Thyroid gland (tissue), 4 donors: ENCODE results near the gene ABCA4. TPM values are rescaled to one million over a fixed set of nuclear protein-coding genes. Genes with fewer than 3 reads are reported as not detected.
A peak's percentile ranks its signal among the peaks of the same experiment; 100 is the strongest.

Experiments
- DNase-seq, 2 donors: peaks; one replicate each; pipeline ENCODE4 v3.0.0-alpha.2; 2019
- H3K27ac ChIP-seq, 3 donors: fragments of 200-600 bp; sonication (generic); 1 replicate in 2 of 3; 2 replicates in 1 of 3; pipeline ENCODE4 v1.5.1; 2016 to 2019; ENCODE audit warnings: mild to moderate bottlenecking in 1 of 3, moderate library complexity in 1 of 3
- H3K27me3 ChIP-seq: fragments of 200-600 bp; sonication (generic); one replicate; pipeline ENCODE4 v1.5.1; 2019
- H3K36me3 ChIP-seq, 2 donors: fragments of 200-600 bp; sonication (generic); one replicate each; pipeline ENCODE4 v1.5.1; 2016 to 2019
- H3K4me1 ChIP-seq, 2 donors: fragments of 200-600 bp; sonication (generic); one replicate each; pipeline ENCODE4 v1.5.1; 2017 to 2019
- H3K4me3 ChIP-seq, 3 donors: fragments of 200-600 bp; sonication (generic); replicated peaks in 1 of 3; 1 replicate in 2 of 3; 2 replicates in 1 of 3; pipeline ENCODE4 v1.5.1; 2016; ENCODE audit warnings: mild to moderate bottlenecking in 1 of 3
- H3K9me3 ChIP-seq: fragments of 200-600 bp; sonication (generic); one replicate; pipeline ENCODE4 v1.5.1; 2017
- POLR2A ChIP-seq, 2 donors: fragments of 450-650 bp; IDR thresholded peaks; one replicate each; pipeline ENCODE4 v1.6.1; 2017; ENCODE audit warnings: antibody characterized with exemption in 2 of 2, mild to moderate bottlenecking in 2 of 2, moderate library complexity in 1 of 2
- WGBS, 2 donors: methylation state at CpG; one replicate each; pipeline ENCODE4 v1.1.5; 2017; 5-methylcytosine and 5-hydroxymethylcytosine counted together
- intact Hi-C: fragments of 100-400 bp; cut with DNase I; formaldehyde crosslinking; loops from one replicate; pipeline ENCODE4 v1.15.1; 2023
- total RNA-seq, 4 donors: library from RNA; depleted of rRNA; stranded (reverse); fragments of >200 nt; gene quantifications; one replicate each; pipeline ENCODE4 v1.2.3, GENCODE V29; 2016
- TF ChIP-seq, protein P1 (sequence below), 6 experiments: fragments of 200-600 bp in 3 of 6; fragments of 450-650 bp in 3 of 6; sonication (generic) in 3 of 6; IDR thresholded peaks; one replicate each; pipeline ENCODE4 v1.5.1; 2016 to 2019; ENCODE audit warnings: antibody characterized with exemption in 6 of 6, mild to moderate bottlenecking in 2 of 6, inconsistent platforms in 1 of 6, moderate library complexity in 1 of 6

The ABCA4 gene
- total RNA-seq, 4 donors from 2014 or later = 0.44 to 1.0 (median 0.82) TPM

- Histone ChIP-seq H3K4me3 (no peak overlapping the region), H3K4me1 (peaks cover 27 to 34% of the 10 kb centered on the region in 2 donors), H3K36me3 (no peaks in the 10 kb centered on the region), H3K9me3 (no peaks in the 10 kb centered on the region), H3K27ac (peak overlapping the region in 1 of 3 donors; percentile 91), H3K27me3 (no peaks in the 10 kb centered on the region)
- intact Hi-C loops = no loop called here
- no peak for DNase-seq
- WGBS, 2 donors = 93 to 96% methylated on average over 6 of the region's 6 CpGs
- TF ChIP-seq, protein P1, sequence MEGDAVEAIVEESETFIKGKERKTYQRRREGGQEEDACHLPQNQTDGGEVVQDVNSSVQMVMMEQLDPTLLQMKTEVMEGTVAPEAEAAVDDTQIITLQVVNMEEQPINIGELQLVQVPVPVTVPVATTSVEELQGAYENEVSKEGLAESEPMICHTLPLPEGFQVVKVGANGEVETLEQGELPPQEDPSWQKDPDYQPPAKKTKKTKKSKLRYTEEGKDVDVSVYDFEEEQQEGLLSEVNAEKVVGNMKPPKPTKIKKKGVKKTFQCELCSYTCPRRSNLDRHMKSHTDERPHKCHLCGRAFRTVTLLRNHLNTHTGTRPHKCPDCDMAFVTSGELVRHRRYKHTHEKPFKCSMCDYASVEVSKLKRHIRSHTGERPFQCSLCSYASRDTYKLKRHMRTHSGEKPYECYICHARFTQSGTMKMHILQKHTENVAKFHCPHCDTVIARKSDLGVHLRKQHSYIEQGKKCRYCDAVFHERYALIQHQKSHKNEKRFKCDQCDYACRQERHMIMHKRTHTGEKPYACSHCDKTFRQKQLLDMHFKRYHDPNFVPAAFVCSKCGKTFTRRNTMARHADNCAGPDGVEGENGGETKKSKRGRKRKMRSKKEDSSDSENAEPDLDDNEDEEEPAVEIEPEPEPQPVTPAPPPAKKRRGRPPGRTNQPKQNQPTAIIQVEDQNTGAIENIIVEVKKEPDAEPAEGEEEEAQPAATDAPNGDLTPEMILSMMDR (IDR thresholded peaks at IDR 0.05) = no peak
- TF ChIP-seq POLR2A (IDR thresholded peaks at IDR 0.05) = no peak
These were observed 1.6 kb downstream of the ABCA4 start for GRCh38 chr1:94119306-94119705.

DNA sequence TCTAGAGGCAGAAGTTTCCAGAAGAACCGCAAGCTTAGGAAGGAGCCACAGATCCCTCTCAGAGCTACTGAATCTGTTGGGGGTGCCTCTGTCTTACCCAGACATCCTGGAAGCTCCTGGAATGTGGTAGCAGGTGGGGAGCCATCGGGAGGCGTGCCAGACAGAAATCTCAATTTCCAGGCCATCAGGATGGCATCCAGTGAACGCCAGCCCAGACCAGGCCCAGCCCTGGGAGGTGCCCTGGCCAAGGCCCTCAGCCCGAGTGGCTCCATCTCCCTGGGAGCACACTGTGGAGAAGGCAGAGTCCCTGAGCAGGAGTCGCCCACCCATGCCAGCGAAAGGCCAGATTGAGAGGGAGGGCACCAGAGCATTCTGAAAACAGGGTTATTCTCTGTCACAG, 2.5 kb downstream of the ABCA4 start:
- peak overlapping the region; percentile 30 to 93 (median 91) for H3K27ac ChIP-seq
- 92 to 96% methylated on average over 4 to 7 of the region's 7 CpGs for WGBS, 2 donors
- intact Hi-C loops = no loop called here
- no peaks in the 10 kb centered on the region for H3K36me3 ChIP-seq
- no peaks in the 10 kb centered on the region for H3K9me3 ChIP-seq
- TF ChIP-seq, protein P1 (IDR thresholded peaks at IDR 0.05) = no peak
- no peak for TF ChIP-seq POLR2A (IDR thresholded peaks at IDR 0.05)
- DNase-seq = peak; percentile 32 to 40
- no peaks in the 10 kb centered on the region for H3K27me3 ChIP-seq
- H3K4me1 ChIP-seq = peaks cover 29 to 40% of the 10 kb centered on the region in 2 donors
- no peak overlapping the region for H3K4me3 ChIP-seq

GRCh38 chr1:94118013-94118412, 2.9 kb downstream of the ABCA4 start:
- H3K4me3 ChIP-seq = no peak overlapping the region
- H3K36me3 ChIP-seq = no peaks in the 10 kb centered on the region
- intact Hi-C loops = no loop called here
- H3K4me1 ChIP-seq = peaks cover 30 to 43% of the 10 kb centered on the region in 2 donors
- DNase-seq = no peak
- peak overlapping the region; percentile 87 to 93 (median 91) for H3K27ac ChIP-seq
- WGBS, 2 donors = 67 to 72% methylated on average over 7 of the region's 7 CpGs
- no peaks in the 10 kb centered on the region for H3K27me3 ChIP-seq
- TF ChIP-seq, protein P1 (IDR thresholded peaks at IDR 0.05) = no peak
- no peak for TF ChIP-seq POLR2A (IDR thresholded peaks at IDR 0.05)
- no peaks in the 10 kb centered on the region for H3K9me3 ChIP-seq

DNA sequence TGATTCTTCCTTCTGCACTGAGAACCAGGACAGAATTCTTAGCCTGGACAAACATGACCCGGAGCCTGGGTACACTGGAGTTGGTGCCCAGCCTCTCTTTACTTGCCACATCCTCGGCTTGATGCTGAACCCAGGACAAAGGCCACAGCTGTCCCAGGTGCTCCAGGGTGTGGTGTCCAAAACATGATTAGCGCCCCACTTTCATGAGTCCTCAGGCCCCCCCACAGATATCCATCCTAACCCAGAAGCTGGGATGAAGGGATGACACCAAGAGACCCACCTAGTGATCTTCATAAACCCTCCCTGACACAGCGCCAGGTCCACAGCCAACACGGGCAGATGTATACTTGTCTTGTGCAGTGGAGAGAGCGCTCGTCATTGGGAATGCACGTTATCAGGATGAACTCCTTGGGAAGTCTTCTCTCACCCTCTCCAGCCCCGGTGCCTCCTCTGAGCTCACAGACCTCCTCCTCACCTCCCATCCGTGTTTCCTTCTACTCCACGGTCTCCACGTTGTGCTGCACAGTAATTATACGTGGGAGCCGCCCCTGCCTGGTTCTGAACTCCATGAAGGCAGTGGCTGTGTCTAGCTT, 3.6 kb downstream of the ABCA4 start:
- Histone ChIP-seq H3K27me3 (no peaks in the 10 kb centered on the region), H3K9me3 (no peaks in the 10 kb centered on the region), H3K27ac (peak overlapping the region; percentile 87 to 93 (median 91)), H3K4me1 (peaks cover 30 to 43% of the 10 kb centered on the region in 2 donors), H3K36me3 (no peaks in the 10 kb centered on the region), H3K4me3 (no peak overlapping the region)
- intact Hi-C loops = no loop called here
- no peak for TF ChIP-seq POLR2A (IDR thresholded peaks at IDR 0.05)
- TF ChIP-seq, protein P1 (IDR thresholded peaks at IDR 0.05) = no peak
- no peak for DNase-seq
- 78 to 81% methylated on average over 14 of the region's 14 CpGs for WGBS, 2 donors

DNA sequence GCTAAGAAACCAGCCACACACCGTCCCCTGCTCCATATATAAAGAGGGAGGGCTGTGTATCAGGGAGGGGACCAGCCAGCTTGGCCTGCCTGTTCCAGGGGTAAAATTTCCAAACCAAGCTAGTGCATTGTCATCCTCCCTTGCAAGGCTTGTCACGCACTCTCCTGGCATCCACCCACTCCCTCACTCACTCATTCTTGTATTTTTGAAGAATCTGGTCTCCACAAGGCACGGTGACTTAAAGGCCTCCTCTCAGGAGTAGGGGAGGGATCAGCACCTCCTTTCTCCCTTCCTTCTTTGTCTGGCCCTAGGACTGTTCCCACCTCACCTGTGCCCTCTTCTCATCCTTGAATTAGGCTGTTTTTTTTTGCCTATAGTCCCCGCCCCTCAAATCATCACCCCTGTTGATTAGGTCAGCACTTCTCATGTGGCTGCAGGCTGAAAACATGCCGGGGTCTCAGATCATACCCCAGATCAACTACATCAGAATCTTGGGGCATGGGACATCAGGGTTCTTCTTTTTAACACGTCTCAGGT, 5.0 kb downstream of the ABCA4 start:
- intact Hi-C loops = no loop called here
- TF ChIP-seq, protein P1 (IDR thresholded peaks at IDR 0.05) = no peak
- TF ChIP-seq POLR2A (IDR thresholded peaks at IDR 0.05) = no peak
- Histone ChIP-seq H3K36me3 (no peaks in the 10 kb centered on the region), H3K4me3 (no peak overlapping the region), H3K4me1 (peaks cover 30 to 43% of the 10 kb centered on the region in 2 donors), H3K27ac (peak overlapping the region; percentile 87 to 93 (median 91)), H3K9me3 (no peaks in the 10 kb centered on the region), H3K27me3 (no peaks in the 10 kb centered on the region)
- 60 to 65% methylated on average over 6 of the region's 6 CpGs for WGBS, 2 donors
- peak; percentile 29 to 48 for DNase-seq
